Measurements from ENCODE around the gene PLA2G2F.

The PLA2G2F gene

DNA sequence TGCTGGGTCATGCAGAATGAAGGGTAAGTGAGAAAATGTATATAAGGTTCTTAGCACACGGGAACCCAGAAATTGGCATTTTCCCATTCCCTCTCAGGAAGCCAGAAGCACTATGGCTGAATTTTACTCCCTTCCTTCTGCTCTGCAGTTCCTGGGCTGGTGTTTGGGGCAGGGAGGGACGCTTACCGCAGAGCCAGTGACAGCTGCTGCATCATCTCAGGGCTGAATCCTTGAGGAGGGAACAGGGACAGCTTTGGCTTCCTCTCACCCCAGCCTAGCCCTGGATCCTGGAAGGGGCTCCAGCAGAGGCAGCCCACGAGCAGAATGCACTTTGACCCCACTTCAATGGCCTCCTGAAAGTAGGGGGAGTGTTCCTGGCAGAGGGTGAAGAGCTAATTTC, 31.8 kb upstream of the PLA2G2F start:
- in situ Hi-C loops (cut with HindIII; ENCODE audit: low sequenced_read_pairs): no loop called here
- H3K4me3 ChIP-seq (ENCODE audit: low read depth, low read length): no peak overlapping the region
- TF ChIP-seq, protein P1, sequence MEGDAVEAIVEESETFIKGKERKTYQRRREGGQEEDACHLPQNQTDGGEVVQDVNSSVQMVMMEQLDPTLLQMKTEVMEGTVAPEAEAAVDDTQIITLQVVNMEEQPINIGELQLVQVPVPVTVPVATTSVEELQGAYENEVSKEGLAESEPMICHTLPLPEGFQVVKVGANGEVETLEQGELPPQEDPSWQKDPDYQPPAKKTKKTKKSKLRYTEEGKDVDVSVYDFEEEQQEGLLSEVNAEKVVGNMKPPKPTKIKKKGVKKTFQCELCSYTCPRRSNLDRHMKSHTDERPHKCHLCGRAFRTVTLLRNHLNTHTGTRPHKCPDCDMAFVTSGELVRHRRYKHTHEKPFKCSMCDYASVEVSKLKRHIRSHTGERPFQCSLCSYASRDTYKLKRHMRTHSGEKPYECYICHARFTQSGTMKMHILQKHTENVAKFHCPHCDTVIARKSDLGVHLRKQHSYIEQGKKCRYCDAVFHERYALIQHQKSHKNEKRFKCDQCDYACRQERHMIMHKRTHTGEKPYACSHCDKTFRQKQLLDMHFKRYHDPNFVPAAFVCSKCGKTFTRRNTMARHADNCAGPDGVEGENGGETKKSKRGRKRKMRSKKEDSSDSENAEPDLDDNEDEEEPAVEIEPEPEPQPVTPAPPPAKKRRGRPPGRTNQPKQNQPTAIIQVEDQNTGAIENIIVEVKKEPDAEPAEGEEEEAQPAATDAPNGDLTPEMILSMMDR (IDR thresholded peaks at IDR 0.05; ENCODE audit: low read depth, low read length, missing control alignments): no peak
- DNase-seq (ENCODE audit: low read depth): no peak

DNA sequence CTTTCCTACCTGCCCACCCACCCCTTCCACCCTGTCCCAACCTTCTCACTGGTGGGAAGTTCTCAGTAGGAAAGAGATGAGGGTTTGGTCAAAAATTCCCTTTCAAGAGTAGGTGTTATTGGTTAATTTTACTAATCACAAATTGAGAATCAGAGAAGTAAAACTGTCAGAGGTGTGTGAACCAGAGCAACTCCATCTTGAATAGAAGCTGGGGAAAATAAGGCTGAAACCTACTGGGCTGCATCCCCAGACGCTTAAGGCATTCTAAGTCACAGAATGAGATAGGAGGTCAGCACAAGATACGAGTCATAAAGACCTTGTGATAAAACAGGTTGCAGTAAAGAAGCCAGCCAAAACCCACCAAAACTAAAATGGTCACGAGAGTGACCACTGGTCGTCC, 31.3 kb upstream of the PLA2G2F start:
- no peak overlapping the region for H3K4me3 ChIP-seq (ENCODE audit: low read depth, low read length)
- in situ Hi-C loops (cut with HindIII; ENCODE audit: low sequenced_read_pairs): no loop called here
- no peak for DNase-seq (ENCODE audit: low read depth)

DNA sequence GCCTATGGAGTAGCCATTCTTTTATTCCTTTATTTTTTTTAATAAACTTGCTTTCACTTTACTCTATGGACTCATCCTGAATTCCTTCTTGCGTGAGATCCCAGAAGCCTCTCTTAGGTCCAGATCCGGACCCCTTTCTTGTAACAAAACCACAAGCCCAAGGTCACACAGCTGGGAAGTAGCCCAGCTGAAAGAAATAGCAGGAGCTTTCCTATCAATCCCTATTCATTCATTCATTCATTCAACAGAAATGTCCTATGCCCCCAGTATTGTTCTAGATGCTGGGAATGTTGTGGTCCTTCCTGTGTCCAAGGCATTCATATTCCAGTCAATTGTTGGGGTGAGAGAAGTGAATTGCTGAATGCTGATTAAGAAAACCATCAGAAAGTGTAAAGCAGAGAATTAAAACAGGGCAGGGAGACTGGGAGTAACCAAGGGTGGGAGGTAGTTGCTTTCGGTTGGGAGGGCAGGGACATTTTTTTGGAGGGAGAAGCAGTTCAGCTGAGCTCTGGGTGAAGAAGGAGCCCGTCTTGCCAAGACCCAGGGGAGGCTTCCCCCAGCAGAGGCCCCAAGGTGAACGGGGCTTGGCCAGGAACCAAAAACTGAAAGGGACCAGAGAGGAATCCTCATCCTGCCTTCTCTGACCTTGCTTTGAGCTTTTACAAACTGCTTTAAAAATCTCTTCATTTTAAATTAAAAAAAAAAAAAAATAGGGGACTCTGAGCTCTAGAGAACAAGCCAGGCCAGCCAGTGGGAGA, 30.6 kb upstream of the PLA2G2F start:
- no peak overlapping the region for H3K4me3 ChIP-seq (ENCODE audit: low read depth, low read length)
- TF ChIP-seq, protein P1 (IDR thresholded peaks at IDR 0.05; ENCODE audit: low read depth, low read length, missing control alignments): no peak
- DNase-seq (ENCODE audit: low read depth): no peak
- in situ Hi-C loops (cut with HindIII; ENCODE audit: low sequenced_read_pairs): no loop called here

More for the DNA sequence above, 31.3 kb upstream of the PLA2G2F start:
- TF ChIP-seq, protein P1 (IDR thresholded peaks at IDR 0.05; ENCODE audit: low read depth, low read length, missing control alignments): no peak

DNA sequence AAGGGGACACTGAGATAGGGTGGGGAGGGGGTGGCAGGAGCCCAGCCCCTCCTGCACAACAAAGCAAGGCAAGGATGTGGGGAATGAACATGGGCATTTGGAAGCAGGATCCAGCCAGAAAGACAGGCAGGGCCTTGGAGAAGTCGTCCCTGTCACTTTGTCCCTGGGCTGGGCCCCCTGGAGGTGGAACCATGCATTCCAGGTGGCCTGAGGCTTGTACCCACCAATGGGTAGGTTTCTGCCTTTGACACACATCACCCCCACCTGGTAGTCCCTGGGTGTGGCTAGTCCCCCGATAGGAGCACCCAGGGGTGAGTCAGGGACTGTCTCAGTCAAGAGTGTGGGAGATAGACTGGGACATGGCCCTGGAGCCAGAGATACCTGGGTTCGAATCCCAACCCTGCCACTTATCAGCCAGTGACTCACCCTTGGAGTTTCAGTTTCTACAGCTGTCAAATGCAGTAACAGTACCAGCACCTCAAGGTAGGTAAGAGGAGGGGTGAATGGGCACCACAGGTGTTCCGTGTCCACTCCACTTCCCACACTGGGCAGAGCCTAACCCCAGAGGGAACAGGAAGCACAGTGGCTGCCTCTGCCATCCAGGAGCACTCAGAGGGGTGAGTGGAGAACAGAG, 29.8 kb upstream of the PLA2G2F start:
- TF ChIP-seq, protein P1 (IDR thresholded peaks at IDR 0.05; ENCODE audit: low read depth, low read length, missing control alignments): no peak
- in situ Hi-C loops (cut with HindIII; ENCODE audit: low sequenced_read_pairs): no loop called here
- no peak for DNase-seq (ENCODE audit: low read depth)
- no peak overlapping the region for H3K4me3 ChIP-seq (ENCODE audit: low read depth, low read length)

DNA sequence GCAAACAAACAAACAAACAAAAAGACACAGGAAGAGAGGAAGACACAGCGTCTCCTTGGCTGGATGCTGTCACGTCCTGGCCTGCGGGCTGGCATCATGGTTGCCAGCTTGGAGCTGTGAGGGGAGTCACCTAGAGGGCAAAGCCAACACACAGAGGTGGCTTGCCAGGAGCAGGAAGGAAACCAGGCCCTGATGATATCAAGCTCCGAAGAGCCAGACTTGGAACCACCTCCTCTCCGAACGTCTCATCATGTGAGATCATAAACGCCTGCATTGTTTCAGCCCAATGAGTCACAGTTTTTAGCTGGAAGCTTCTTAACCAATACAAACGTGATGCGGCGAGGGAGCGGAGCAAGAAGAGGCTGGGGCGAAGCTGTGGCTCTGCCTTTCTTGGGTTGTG, 28.4 kb upstream of the PLA2G2F start:
- in situ Hi-C loops (cut with HindIII; ENCODE audit: low sequenced_read_pairs): loop anchor here (5.0 kb wide), 1 partner anchor 47 kb away; no protein-coding TSS in a partner anchor
- no peak for DNase-seq (ENCODE audit: low read depth)
- H3K4me3 ChIP-seq (ENCODE audit: low read depth, low read length): no peak overlapping the region
- TF ChIP-seq, protein P1 (IDR thresholded peaks at IDR 0.05; ENCODE audit: low read depth, low read length, missing control alignments): no peak

DNA sequence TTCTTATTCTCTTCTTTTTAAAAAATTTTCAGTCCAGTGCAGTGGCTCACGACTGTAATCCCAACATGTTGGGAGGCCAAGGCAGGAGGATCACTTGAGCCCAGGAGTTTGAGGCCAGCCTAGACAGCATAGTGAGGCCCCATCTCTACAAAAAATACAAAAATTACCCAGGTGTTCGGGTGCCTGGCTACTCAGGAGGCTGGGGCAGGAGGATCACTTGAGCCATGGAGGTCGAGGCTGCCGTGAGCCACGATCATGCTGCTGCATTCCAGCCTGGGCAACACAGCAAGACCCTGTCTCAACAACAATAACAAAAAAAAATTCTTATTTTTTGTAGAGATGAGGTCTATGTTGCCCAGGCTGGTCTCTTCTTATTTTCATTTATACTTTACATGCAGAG, 27.7 kb upstream of the PLA2G2F start:
- TF ChIP-seq, protein P1 (IDR thresholded peaks at IDR 0.05; ENCODE audit: low read depth, low read length, missing control alignments): no peak
- no peak overlapping the region for H3K4me3 ChIP-seq (ENCODE audit: low read depth, low read length)
- no peak for DNase-seq (ENCODE audit: low read depth)
- in situ Hi-C loops (cut with HindIII; ENCODE audit: low sequenced_read_pairs): loop anchor here (5.0 kb wide), 1 partner anchor 46 kb away; no protein-coding TSS in a partner anchor
